Frontal cortex (tissue), 4 donors: ENCODE results near the gene CHN2. TPM values are rescaled to one million over a fixed set of nuclear protein-coding genes. Genes with fewer than 3 reads are reported as not detected.
"Not testable (repeated sequence)": the region's sequence is repeated elsewhere in the genome, so short reads cannot be mapped to it uniquely, and the experiment has no call there.

Experiments used
- DNase-seq, 2 donors: peaks; one replicate each; pipeline ENCODE4 v3.0.0; 2012; ENCODE audit warnings: low spot score in 2 of 2
- FAIRE-seq: peaks from 2 replicates; lab custom pipeline; 2012; peaks lifted over from hg19 to GRCh38; lab: Jason Lieb, UNC
- total RNA-seq: library from RNA; depleted of rRNA; stranded (reverse); fragments of >200 nt; gene quantifications from one replicate; pipeline ENCODE4 v1.2.3, GENCODE V29; 2014
- donor health status: control.
- donor health status: control.
- donor health status: control.

The CHN2 gene
- total RNA-seq, 1 donor from 2014 or later: 96.6 TPM

- FAIRE-seq (no peak), DNase-seq (no peak)
Observed at GRCh38 chr7:29184599-29184998, 10.0 kb upstream of the CHN2 start.

GRCh38 chr7:29185613-29186012, 9.0 kb upstream of the CHN2 start:
- DNase-seq (no peak), FAIRE-seq (no peak)

DNA sequence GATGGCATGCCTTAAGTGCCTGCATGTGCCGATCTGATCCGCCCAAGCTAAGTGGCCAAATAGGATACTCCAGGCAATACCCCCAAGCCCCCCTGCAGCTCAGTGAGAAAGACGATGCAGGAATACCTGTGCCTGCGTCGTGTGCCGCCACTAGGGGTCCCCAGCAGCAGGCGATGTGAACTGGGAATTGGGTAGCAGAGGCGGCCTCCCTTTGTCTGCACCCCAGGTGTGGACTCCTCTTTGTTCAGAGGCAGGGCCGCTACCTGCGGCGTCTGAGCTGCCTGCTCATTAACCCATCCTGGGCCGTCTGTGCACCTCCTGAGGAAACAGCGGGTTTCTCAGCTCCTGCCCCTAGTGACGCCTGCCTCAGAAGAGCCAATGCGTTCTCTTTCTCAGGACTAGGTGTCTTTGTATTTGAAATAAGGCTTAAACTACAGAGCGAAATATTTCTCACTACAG, 4.8 kb upstream of the CHN2 start:
- DNase-seq: peak; percentile 45 to 48
- FAIRE-seq: no peak

GRCh38 chr7:29190349-29191045, 4.1 kb upstream of the CHN2 start:
- DNase-seq (no peak), FAIRE-seq (no peak)

GRCh38 chr7:29192323-29192722, 2.3 kb upstream of the CHN2 start:
- DNase-seq: no peak
- FAIRE-seq: no peak

DNA sequence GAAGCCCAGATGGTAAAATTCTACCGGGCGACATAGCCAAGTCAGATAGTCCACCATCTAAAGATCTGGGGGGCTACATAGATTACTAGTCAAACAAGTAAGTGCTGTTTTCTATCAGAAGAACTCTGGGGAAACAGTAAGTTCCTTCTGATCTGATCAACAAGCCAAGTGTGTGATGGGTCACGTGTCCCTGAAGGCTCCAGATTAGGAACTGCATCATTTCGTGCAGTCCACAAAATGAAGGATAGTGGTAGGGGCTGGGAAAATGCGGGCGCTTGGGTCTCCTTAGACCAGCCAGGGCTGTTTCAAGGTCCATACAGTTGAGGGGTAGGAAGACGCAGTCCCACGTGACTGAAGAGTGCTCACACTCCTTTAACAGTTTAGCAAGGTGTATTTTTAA, 1.8 kb upstream of the CHN2 start:
- no peak for DNase-seq
- no peak for FAIRE-seq

GRCh38 chr7:29193316-29194205, 1.0 kb upstream of the CHN2 start:
- peak in 1 of 2 donors; percentile 20 for DNase-seq
- FAIRE-seq: no peak

DNA sequence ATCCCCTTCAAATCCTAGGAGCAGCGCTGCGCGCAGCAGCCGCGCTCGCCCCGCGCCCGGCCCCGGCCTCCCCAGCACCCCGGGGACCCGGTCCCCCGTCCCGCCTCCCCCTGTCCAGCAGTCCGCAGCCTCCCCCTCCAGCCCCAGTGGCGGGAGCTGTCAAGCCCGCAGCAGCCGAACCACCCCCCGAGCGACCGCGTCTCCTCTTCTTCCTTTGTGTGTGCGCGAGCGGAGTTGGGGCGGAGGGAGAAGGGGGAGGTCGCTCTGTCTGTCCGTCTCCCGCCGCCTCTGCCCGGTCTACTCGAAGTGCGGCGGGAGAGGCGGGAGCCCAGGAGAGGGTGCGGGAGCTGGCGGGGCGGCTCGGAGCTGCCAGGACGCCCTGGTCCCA, 375 bp upstream of the CHN2 start:
- FAIRE-seq (no peak), DNase-seq (peak in 1 of 2 donors; percentile 48)

DNA sequence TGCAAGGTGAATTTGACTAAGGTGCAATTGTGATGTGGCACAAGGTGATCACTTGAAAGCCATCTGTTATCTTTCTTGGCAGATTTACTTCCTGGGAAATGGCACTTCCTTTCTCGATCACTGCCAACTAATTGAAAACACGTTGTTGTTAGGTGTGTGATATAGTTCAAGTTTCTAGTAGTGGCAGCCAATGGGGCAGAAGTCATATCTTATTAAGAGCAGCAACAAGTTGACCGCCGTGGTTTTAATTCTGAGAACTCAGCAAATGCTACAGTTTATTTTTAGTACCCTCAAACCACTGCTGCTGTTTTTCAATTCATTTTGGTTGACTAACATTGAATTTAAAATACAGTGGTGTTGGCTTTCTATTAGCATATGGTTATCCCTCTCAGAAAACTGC, 1.6 kb downstream of the CHN2 start:
- DNase-seq: no peak
- FAIRE-seq: no peak

DNA sequence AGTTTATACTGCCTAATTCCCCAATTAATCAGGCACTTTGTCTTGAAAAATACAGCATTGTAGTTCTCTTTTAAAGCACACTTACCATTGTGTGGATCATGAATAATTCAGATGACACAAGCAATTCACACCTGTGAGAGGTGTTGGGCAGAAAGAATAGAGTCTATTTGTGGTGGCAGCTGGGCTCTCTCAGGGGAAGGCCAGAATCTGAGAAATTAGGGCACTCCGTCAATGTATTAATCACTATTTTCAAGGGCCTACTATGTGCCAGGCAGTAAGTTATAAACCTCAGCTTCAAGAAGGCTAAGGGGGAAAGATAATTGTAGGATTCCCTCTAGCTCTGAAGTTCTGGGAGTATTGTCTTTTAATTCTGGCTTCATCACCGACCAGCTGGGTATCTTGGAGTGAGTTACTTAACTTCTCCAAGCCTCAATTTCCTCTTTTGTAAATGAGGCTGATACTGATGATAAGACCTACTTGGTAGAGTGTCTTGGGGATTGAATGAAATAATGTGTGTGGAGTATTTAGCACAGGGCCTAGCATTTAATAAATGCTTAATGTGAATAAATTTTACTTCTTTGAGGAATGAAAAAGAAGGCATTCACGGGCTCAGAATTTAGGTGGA, 2.5 kb downstream of the CHN2 start:
- FAIRE-seq (no peak), DNase-seq (no peak)

- no peak for DNase-seq
- FAIRE-seq: no peak
Observed at GRCh38 chr7:29197916-29198315, 3.3 kb downstream of the CHN2 start.

DNA sequence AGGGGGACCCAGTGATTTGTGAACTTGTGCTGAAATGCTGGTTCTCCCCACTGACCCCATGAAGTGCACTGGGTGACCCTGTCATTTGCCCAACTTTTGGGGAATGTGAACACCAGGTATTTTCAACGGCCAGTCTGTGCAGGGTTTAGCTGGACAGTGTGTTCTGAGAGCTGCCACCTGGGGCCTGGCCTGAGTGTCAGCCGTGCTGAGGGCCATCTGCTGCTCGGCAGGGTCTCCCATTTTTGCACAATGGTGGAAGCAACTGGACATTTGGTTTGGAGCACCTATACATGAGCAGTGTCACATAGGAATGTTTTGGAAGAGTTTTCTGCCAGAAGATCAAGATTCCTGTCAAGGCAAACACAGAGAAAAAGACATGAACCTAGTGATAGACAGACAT, 5.2 kb downstream of the CHN2 start:
- FAIRE-seq (no peak), DNase-seq (no peak)

DNA sequence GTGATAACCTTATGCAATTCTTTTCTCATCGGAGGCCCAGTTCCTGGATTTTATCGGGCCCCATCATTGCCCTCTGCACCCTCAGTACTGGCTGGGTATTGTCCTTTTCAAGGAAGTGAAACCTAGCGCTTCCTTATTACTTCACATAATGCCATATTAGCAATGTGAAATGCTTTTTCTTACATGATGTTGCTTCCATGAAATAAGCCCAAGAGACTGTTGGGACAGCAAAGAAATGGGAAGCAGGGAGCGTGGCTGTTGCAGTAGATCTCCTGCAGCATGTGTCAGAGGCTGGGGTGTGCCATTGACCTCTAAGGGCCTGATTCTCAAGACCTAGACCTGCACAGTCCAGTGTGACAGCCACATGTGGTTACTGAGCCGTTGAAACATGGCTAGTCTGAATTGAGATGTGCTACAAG, 8.1 kb downstream of the CHN2 start:
- DNase-seq (no peak), FAIRE-seq (no peak)

GRCh38 chr7:29204491-29205272, 10.1 kb downstream of the CHN2 start:
- FAIRE-seq (no peak), DNase-seq (no peak)

DNA sequence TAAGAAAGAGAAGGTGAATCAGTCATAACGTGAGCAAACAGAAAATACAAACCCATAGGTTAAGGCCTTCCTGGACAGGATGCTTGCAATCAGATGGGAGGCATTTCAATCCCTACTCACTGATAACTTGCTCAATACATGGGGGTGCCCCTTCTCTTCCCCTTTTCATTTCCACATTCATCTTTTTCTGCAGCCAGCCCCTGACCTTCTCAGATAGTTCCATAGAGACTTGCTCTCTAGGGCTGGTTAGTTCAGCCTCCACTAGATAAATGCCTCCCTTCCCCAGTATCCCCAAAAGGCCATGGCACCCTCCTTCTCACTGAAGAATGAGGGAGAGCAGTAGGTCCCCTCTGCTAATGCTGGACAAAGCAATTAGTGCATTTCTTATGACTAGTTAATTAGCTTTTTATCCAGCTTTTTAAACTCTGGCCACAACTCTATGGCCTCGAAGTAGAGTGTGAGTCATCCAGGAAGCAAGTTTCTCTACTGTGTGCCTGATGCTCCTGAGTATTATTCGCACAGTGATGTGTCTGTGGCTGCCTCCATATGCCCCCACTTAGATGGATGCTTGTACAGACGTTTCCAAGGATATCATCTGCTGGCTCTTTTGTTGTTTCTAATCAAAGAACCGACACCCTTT, 12.7 kb downstream of the CHN2 start:
- DNase-seq (no peak), FAIRE-seq (no peak)

DNA sequence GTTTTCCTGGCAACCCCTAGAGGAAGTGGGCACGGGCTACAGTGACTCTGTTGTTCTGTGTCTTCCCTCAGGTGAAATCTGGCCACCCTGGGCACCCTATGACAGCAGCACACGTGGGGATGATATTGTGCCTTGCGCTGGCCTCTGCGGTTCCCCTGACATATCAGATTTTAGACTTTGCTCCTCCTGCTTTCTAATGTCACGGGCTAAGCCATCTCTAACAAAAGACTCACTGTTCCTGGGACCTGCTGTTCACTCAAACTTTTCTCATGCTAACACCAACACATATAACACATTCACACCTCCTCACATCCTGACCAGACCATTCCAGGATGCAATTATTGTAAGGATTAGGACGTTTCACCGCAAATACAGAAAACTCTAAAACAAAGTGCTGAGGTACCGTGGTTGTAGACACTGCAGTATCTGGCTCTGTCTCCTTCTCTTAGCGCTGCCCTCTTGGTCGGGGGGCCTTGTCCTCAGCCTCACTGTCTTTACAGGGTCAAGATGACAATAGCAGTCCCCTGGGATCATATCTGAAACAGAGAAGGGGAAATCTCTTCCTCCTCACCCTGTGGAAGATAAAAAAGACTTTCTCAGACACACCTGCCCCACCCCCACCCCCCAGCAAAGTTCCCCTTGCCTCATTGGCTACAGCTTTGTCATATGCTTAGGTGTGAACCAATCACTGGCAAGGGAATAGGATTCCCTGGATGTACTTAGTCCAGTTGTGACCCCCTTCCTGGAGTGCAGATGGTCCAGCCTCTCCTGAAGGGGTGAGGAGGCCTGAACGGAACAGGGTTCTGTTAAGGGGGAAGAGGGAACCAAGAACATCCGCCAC, 14.1 kb downstream of the CHN2 start:
- FAIRE-seq: no peak
- DNase-seq: no peak

GRCh38 chr7:29209745-29210144, 15.2 kb downstream of the CHN2 start:
- FAIRE-seq: no peak

GRCh38 chr7:29212736-29213135, 18.2 kb downstream of the CHN2 start:
- not testable (repeated sequence) for DNase-seq

More at GRCh38 chr7:29209745-29210144, 15.2 kb downstream of the CHN2 start:
- DNase-seq: no peak

GRCh38 chr7:29214056-29214455, 19.5 kb downstream of the CHN2 start:
- FAIRE-seq (no peak), DNase-seq (no peak)

More at GRCh38 chr7:29212736-29213135, 18.2 kb downstream of the CHN2 start:
- not testable (repeated sequence) for FAIRE-seq
